OCI-LY1 (cell line): ENCODE data around the gene SLX4IP.

Experiments
- H2AFZ ChIP-seq: fragments of 200-600 bp; sonication (generic), shearing (Covaris generic); 2 replicates; pipeline ENCODE4 v1.6.0; 2014; ENCODE audit warnings: antibody characterized with exemption, mild to moderate bottlenecking, low read length
- H3F3A ChIP-seq: fragments of 200-600 bp; sonication (generic), shearing (Covaris generic); 2 replicates; pipeline ENCODE4 v1.6.0; 2014; ENCODE audit warnings: mild to moderate bottlenecking, antibody characterized with exemption, low read length, moderate library complexity; ENCODE audit not compliant: insufficient read depth
- H3K27ac ChIP-seq: fragments of 200-600 bp; sonication (generic); 2 replicates; pipeline ENCODE4 v1.5.1; 2014; ENCODE audit warnings: low read length, mixed run types, mild to moderate bottlenecking, low read depth; ENCODE audit not compliant: poor library complexity, severe bottlenecking
- H3K27me3 ChIP-seq: fragments of 200-600 bp; sonication (generic); 2 replicates; pipeline ENCODE4 v1.6.0; 2014; ENCODE audit warnings: antibody characterized with exemption, mild to moderate bottlenecking, low read length, moderate library complexity; ENCODE audit not compliant: insufficient read depth
- H3K36me3 ChIP-seq: fragments of 200-600 bp; sonication (generic); 2 replicates; pipeline ENCODE4 v1.6.1; 2014; ENCODE audit warnings: mild to moderate bottlenecking, antibody characterized with exemption, low read length, moderate library complexity, mixed read lengths; ENCODE audit not compliant: insufficient read depth
- H3K4me1 ChIP-seq: fragments of 200-600 bp; sonication (generic); 2 replicates; pipeline ENCODE4 v1.5.1; 2014; ENCODE audit warnings: mild to moderate bottlenecking, low read length, moderate library complexity; ENCODE audit not compliant: insufficient read depth, severe bottlenecking
- H3K4me2 ChIP-seq: fragments of 200-600 bp; sonication (generic), shearing (Covaris generic); 2 replicates; pipeline ENCODE4 v1.6.1; 2014; ENCODE audit warnings: low read length
- H3K4me3 ChIP-seq: fragments of 200-600 bp; sonication (generic); 2 replicates; pipeline ENCODE4 v1.5.1; 2014; ENCODE audit warnings: low read length, low read depth, mild to moderate bottlenecking, mixed read lengths; ENCODE audit not compliant: poor library complexity, severe bottlenecking
- H3K79me2 ChIP-seq: fragments of 200-600 bp; shearing (Covaris generic); 2 replicates; pipeline ENCODE4 v1.6.1; 2016; ENCODE audit warnings: mixed run types, low read length, mixed read lengths; ENCODE audit not compliant: insufficient read depth
- H3K9ac ChIP-seq: fragments of 200-600 bp; sonication (generic), shearing (Covaris generic); 2 replicates; pipeline ENCODE4 v1.6.1; 2014; ENCODE audit warnings: mild to moderate bottlenecking, low read length, mixed read lengths
- H3K9me2 ChIP-seq: fragments of 200-600 bp; sonication (generic), shearing (Covaris generic); 2 replicates; pipeline ENCODE4 v1.6.1; 2014; ENCODE audit warnings: low read depth, mild to moderate bottlenecking, low read length, mixed read lengths
- H3K9me3 ChIP-seq: fragments of 200-600 bp; shearing (Covaris generic); 2 replicates; pipeline ENCODE4 v1.6.1; 2014; ENCODE audit warnings: low read length, mixed read lengths
- H4K20me1 ChIP-seq: fragments of 200-600 bp; sonication (generic), shearing (Covaris generic); 2 replicates; pipeline ENCODE4 v1.6.0; 2016; ENCODE audit warnings: mild to moderate bottlenecking, low read length; ENCODE audit not compliant: insufficient read depth
- CTCF ChIP-seq: fragments of 200-600 bp; sonication (generic), shearing (Covaris generic); IDR thresholded peaks from 2 replicates; pipeline ENCODE4 v1.5.1; 2017; ENCODE audit warnings: mild to moderate bottlenecking, antibody characterized with exemption, low read length, moderate library complexity, mixed read lengths
- EZH2 ChIP-seq: fragments of 200-600 bp; sonication (generic), shearing (Covaris generic); IDR thresholded peaks from 2 replicates; pipeline ENCODE4 v1.8.0; 2017; ENCODE audit warnings: borderline replicate concordance, mixed run types, mild to moderate bottlenecking, antibody characterized with exemption, low read length, moderate library complexity, mixed read lengths

SLX4IP gene

GRCh38 chr20:10408108-10408813 lies 26.8 kb upstream of the SLX4IP start:
- H4K20me1 ChIP-seq: no peaks in the 10 kb centered on the region
- no peaks in the 10 kb centered on the region for H3K79me2 ChIP-seq
- H2AFZ ChIP-seq: no peak overlapping the region
- no peaks in the 10 kb centered on the region for H3K9me2 ChIP-seq
- H3K4me3 ChIP-seq: no peak overlapping the region
- TF ChIP-seq EZH2: no peak
- no peak for TF ChIP-seq CTCF
- no peaks in the 10 kb centered on the region for H3F3A ChIP-seq
- H3K27me3 ChIP-seq: no peaks in the 10 kb centered on the region
- H3K9me3 ChIP-seq: no peaks in the 10 kb centered on the region
- H3K4me2 ChIP-seq: no peak overlapping the region
- H3K9ac ChIP-seq: no peak overlapping the region
- no peaks in the 10 kb centered on the region for H3K4me1 ChIP-seq
- no peak overlapping the region for H3K27ac ChIP-seq
- peaks cover 40% of the 10 kb centered on the region; the same call in 1 of the 2 replicates for H3K36me3 ChIP-seq

GRCh38 chr20:10411673-10412072 lies 23.4 kb upstream of the SLX4IP start:
- Histone ChIP-seq H3K27ac (no peak overlapping the region), H3K9me2 (no peaks in the 10 kb centered on the region), H3F3A (no peaks in the 10 kb centered on the region), H3K9ac (no peak overlapping the region), H3K36me3 (peaks cover 45% of the 10 kb centered on the region; the same call in 1 of the 2 replicates), H3K4me1 (no peaks in the 10 kb centered on the region), H2AFZ (no peak overlapping the region), H3K4me3 (no peak overlapping the region), H3K79me2 (no peaks in the 10 kb centered on the region), H3K27me3 (no peaks in the 10 kb centered on the region), H3K9me3 (no peaks in the 10 kb centered on the region), H3K4me2 (no peak overlapping the region), H4K20me1 (no peaks in the 10 kb centered on the region)
- no peak for TF ChIP-seq EZH2
- TF ChIP-seq CTCF: no peak

GRCh38 chr20:10412591-10413408 lies 22.3 kb upstream of the SLX4IP start:
- H4K20me1 ChIP-seq: no peaks in the 10 kb centered on the region
- no peaks in the 10 kb centered on the region for H3K79me2 ChIP-seq
- H3F3A ChIP-seq: no peaks in the 10 kb centered on the region
- H3K27ac ChIP-seq: no peak overlapping the region
- peaks cover 44% of the 10 kb centered on the region; the same call in 1 of the 2 replicates for H3K36me3 ChIP-seq
- H3K4me1 ChIP-seq: no peaks in the 10 kb centered on the region
- no peaks in the 10 kb centered on the region for H3K9me2 ChIP-seq
- H3K27me3 ChIP-seq: no peaks in the 10 kb centered on the region
- TF ChIP-seq EZH2 (no peak), CTCF (peak; percentile 45)
- no peak overlapping the region for H2AFZ ChIP-seq
- no peak overlapping the region for H3K9ac ChIP-seq
- no peak overlapping the region for H3K4me3 ChIP-seq
- no peak overlapping the region for H3K4me2 ChIP-seq
- H3K9me3 ChIP-seq: no peaks in the 10 kb centered on the region
